ENCODE results near the gene MTUS2. TPM values are rescaled to one million over a fixed set of nuclear protein-coding genes. Genes with fewer than 3 reads are reported as not detected.

The MTUS2 gene
- total and polyA plus RNA-seq, 2 donors from 2014 or later: 0.06 to 0.22 TPM

- DNase-seq (no peak), FAIRE-seq (no peak)
- Histone ChIP-seq H3K27me3 (ENCODE audit: control insufficient read depth, insufficient read depth, low read length) (no peaks in the 10 kb centered on the region), H3K4me3 (ENCODE audit: low read length in 3 of 3) (no peak overlapping the region), H3K27ac (ENCODE audit: low read depth in 2 of 2, low read length in 2 of 2) (no peak overlapping the region), H3K36me3 (ENCODE audit: control insufficient read depth in 2 of 3, insufficient read depth in 3 of 3, low read length in 3 of 3) (no peaks in the 10 kb centered on the region), H3K9me3 (ENCODE audit: control insufficient read depth in 2 of 3, insufficient read depth in 1 of 3, low read length in 3 of 3) (no peaks in the 10 kb centered on the region), H3K4me1 (ENCODE audit: control insufficient read depth in 2 of 3, insufficient read depth in 2 of 3, low read depth in 1 of 3, low read length in 3 of 3) (no peaks in the 10 kb centered on the region), H3K9ac (ENCODE audit: low read length in 3 of 3) (no peak overlapping the region)
- intact Hi-C loops (cut with DNase I): no loop called here
- no peak for TF ChIP-seq CTCF (IDR thresholded peaks at IDR 0.05; ENCODE audit: borderline replicate concordance, extremely low read depth, insufficient read depth)
Observed at GRCh38 chr13:28865951-28866350, 45.8 kb downstream of the MTUS2 start.

- TF ChIP-seq CTCF (IDR thresholded peaks at IDR 0.05; ENCODE audit: borderline replicate concordance, extremely low read depth, insufficient read depth): no peak
- DNase-seq (no peak), FAIRE-seq (no peak)
- no peak overlapping the region for H3K9ac ChIP-seq (ENCODE audit: low read length in 3 of 3)
- intact Hi-C loops (cut with DNase I): no loop called here
- no peaks in the 10 kb centered on the region for H3K36me3 ChIP-seq (ENCODE audit: control insufficient read depth in 2 of 3, insufficient read depth in 3 of 3, low read length in 3 of 3)
- no peaks in the 10 kb centered on the region for H3K4me1 ChIP-seq (ENCODE audit: control insufficient read depth in 2 of 3, insufficient read depth in 2 of 3, low read depth in 1 of 3, low read length in 3 of 3)
- H3K27ac ChIP-seq (ENCODE audit: low read depth in 2 of 2, low read length in 2 of 2): no peak overlapping the region
- no peaks in the 10 kb centered on the region for H3K9me3 ChIP-seq (ENCODE audit: control insufficient read depth in 2 of 3, insufficient read depth in 1 of 3, low read length in 3 of 3)
- no peak overlapping the region for H3K4me3 ChIP-seq (ENCODE audit: low read length in 3 of 3)
- no peaks in the 10 kb centered on the region for H3K27me3 ChIP-seq (ENCODE audit: control insufficient read depth, insufficient read depth, low read length)
Observed at GRCh38 chr13:28866932-28867331, 46.8 kb downstream of the MTUS2 start.

GRCh38 chr13:28867564-28867963, 47.4 kb downstream of the MTUS2 start:
- Histone ChIP-seq H3K4me3 (ENCODE audit: low read length in 3 of 3) (no peak overlapping the region), H3K4me1 (ENCODE audit: control insufficient read depth in 2 of 3, insufficient read depth in 2 of 3, low read depth in 1 of 3, low read length in 3 of 3) (no peaks in the 10 kb centered on the region), H3K27ac (ENCODE audit: low read depth in 2 of 2, low read length in 2 of 2) (no peak overlapping the region), H3K9ac (ENCODE audit: low read length in 3 of 3) (no peak overlapping the region), H3K9me3 (ENCODE audit: control insufficient read depth in 2 of 3, insufficient read depth in 1 of 3, low read length in 3 of 3) (peaks cover 0 to 5% (median 0%) of the 10 kb centered on the region in 3 donors), H3K27me3 (ENCODE audit: control insufficient read depth, insufficient read depth, low read length) (no peaks in the 10 kb centered on the region), H3K36me3 (ENCODE audit: control insufficient read depth in 2 of 3, insufficient read depth in 3 of 3, low read length in 3 of 3) (no peaks in the 10 kb centered on the region)
- intact Hi-C loops (cut with DNase I): no loop called here
- no peak for FAIRE-seq
- no peak for DNase-seq
- TF ChIP-seq CTCF (IDR thresholded peaks at IDR 0.05; ENCODE audit: borderline replicate concordance, extremely low read depth, insufficient read depth): no peak

All from kidney (tissue), 14 donors.